Endometrium (tissue), 2 donors: Measurements from ENCODE around the gene CAND1.
A peak's percentile ranks its signal among the peaks of the same experiment; 100 is the strongest.

Experiments
- FAIRE-seq: peaks from 2 replicates; lab custom pipeline; 2012; peaks lifted over from hg19 to GRCh38; lab: Jason Lieb, UNC
- donor health status: control.
- donor health status: control.

The CAND1 gene

GRCh38 chr12:67344979-67345710 is 76.0 kb downstream of the CAND1 start:
- FAIRE-seq, result no peak

DNA sequence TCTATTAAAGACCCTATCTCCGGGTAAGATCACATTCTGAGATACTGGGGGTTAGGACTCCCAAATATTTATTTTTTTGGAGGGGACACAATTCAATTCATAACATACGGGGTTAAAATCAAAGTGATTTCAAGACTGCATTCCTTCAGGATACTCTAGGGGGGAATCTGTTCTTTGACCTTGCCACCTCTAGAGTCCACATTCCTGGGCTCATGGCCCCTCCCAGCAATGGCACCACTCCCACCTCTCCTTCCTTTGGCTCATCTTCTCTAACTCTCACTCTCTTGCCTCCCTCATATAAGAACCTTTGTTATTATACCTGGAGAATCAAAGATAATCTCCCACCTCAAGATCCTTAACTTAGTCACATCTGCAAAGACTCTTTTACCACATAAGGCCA is 79.5 kb downstream of the CAND1 start:
- FAIRE-seq, result no peak

DNA sequence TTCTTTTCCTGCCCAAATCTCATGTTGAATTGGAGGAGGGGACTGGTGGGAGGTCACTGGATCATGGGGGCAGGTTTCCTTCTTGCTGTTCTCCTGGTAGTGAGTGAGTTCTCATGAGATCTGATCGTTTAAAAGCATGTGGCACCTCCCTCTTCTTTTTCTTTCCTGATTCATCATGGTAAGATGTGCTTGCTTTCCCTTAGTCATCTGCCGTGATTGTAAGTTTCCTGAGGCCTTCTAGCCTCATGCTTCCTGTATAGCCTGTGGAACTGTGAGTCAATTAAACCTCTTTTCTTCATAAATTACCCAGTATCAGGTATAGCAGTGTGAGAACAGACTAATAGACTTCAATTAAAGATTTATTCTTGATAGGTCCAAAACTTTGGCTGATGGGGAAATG is 83.5 kb downstream of the CAND1 start:
- no peak for FAIRE-seq

- FAIRE-seq, result no peak
Measured at GRCh38 chr12:67354322-67354721, 85.2 kb downstream of the CAND1 start.

GRCh38 chr12:67354966-67355365 is 85.8 kb downstream of the CAND1 start:
- FAIRE-seq, result no peak

GRCh38 chr12:67355428-67356379 is 86.5 kb downstream of the CAND1 start:
- FAIRE-seq, result peak; percentile 84

GRCh38 chr12:67356380-67356774 is 87.2 kb downstream of the CAND1 start:
- no peak for FAIRE-seq

DNA sequence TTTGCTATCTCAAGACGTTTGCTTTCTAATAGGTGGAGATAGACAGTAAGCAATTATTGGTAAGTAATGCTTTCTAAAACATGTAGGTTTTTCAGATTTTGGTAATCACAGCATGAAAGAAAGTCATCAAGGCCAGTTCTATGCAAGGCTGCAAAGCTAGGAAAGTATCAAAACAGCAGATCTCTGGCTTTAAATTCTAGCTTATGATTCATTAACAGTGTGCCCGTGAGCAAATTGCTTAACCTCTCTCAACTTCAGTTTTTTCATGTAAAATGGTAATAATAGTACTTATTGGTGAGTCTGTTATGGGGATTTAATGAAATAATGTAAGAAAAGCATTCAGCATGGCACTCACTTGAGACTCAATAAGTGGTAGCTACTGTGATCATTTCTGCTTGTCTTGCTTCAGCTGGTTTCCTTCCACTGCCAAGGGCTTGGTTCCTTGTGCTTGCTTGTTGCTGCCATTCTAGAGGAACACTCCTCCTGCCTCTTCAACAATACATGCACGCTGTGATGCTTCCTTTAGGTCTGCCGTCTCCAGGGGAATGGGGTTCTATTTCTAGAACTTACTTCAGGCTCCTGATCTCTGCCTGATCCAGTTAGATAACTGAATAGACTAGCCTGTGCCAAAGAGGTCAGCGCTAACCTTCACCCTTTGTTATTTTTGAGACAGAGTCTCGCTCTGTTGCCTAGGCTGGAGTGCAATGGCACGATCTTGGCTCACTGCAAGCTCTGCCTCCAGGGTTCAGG is 88.4 kb downstream of the CAND1 start:
- FAIRE-seq, result no peak

GRCh38 chr12:67358781-67359338 is 89.7 kb downstream of the CAND1 start:
- peak; percentile 48 for FAIRE-seq

DNA sequence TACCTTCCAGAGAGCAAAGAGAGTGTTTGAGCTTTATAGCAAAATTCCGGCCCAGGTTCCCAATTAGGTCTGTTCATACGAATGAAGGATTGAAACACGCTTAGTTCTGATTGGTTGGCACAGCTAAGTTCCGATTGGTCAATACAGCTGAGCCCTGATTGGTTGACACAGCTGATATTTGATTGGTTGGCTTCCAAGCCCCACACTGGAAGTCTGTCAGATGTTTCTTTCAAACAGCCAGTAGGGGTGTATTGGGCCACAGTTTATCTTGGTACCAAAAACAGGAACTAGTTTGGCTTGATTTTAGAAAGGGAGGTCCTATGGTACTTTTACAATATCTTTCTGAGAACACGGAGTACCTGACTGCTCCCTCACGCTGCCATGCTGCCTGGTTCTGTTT is 93.4 kb downstream of the CAND1 start:
- FAIRE-seq, result no peak

GRCh38 chr12:67364228-67364627 is 95.1 kb downstream of the CAND1 start:
- FAIRE-seq, result no peak

GRCh38 chr12:67365131-67365530 is 96.0 kb downstream of the CAND1 start:
- FAIRE-seq, result no peak

DNA sequence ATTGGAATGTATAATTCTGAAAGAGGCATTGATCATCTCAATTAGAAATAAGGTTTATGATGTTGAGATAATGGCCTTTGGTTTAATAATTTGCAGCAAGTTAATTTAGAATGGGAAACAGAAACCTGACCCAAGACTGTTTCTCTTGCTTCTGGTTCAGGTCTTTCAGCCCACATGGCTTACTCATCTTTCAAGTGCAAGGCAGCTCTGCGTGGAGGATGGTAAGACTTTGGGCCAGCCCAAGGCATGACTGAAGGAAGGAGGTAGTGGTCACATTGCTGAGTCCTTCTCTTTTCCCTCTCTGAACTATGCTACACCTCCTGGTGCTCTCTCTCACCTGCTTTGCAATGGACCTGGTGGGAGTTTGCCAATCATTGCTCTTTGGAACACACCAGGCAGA is 98.7 kb downstream of the CAND1 start:
- no peak for FAIRE-seq
